HL-60 (cell line): ENCODE results near the gene GPR42.

Experiments
- DNase-seq, 2 experiments: peaks; one replicate each; pipeline ENCODE4 v3.0.0-alpha.2; 2010 to 2020; ENCODE audit warnings: low read depth in 1 of 2, low spot score in 1 of 2
- H3K27ac ChIP-seq: fragments of 250-450 bp; sonication (Bioruptor Pico); replicated peaks from 2 replicates; pipeline ENCODE4 v1.5.1; 2020; ENCODE audit warnings: mild to moderate bottlenecking, moderate library complexity
- H3K27me3 ChIP-seq: fragments of 250-450 bp; sonication (Bioruptor Pico); 2 replicates; pipeline ENCODE4 v1.5.1; 2021; ENCODE audit warnings: mild to moderate bottlenecking, moderate library complexity; ENCODE audit not compliant: insufficient read depth, poor library complexity, severe bottlenecking
- H3K4me3 ChIP-seq: replicated peaks from 2 replicates; pipeline ENCODE4 v1.5.1; 2011; ENCODE audit warnings: mild to moderate bottlenecking, control low read depth, low read length; ENCODE audit not compliant: insufficient read depth
- CTCF ChIP-seq: IDR thresholded peaks from one replicate; pipeline ENCODE4 v1.5.1; 2011; ENCODE audit warnings: low read length, control low read depth, inconsistent platforms; ENCODE audit not compliant: insufficient read depth
- GABPA ChIP-seq: IDR thresholded peaks from 2 replicates; pipeline ENCODE4 v1.6.1; 2012; ENCODE audit warnings: low read depth
- POLR2AphosphoS5 ChIP-seq: IDR thresholded peaks from 2 replicates; pipeline ENCODE4 v1.6.1; 2012; ENCODE audit warnings: low read depth
- REST ChIP-seq: IDR thresholded peaks from 2 replicates; pipeline ENCODE4 v1.6.1; 2012; ENCODE audit warnings: low read depth; ENCODE audit not compliant: insufficient replicate concordance
- SPI1 ChIP-seq: IDR thresholded peaks from 2 replicates; pipeline ENCODE4 v1.6.1; 2012; ENCODE audit warnings: low read depth, mild to moderate bottlenecking, borderline replicate concordance

GPR42 gene

GRCh38 chr19:35392742-35393715 is 22.2 kb downstream of the GPR42 start:
- Histone ChIP-seq H3K4me3 (no peak overlapping the region), H3K27ac (no peak overlapping the region), H3K27me3 (no peaks in the 10 kb centered on the region)
- TF ChIP-seq GABPA (no peak), POLR2AphosphoS5 (no peak), CTCF (no peak), REST (no peak), SPI1 (no peak)
- no peak for DNase-seq

GRCh38 chr19:35395382-35396199 is 24.7 kb downstream of the GPR42 start:
- Histone ChIP-seq H3K4me3 (no peak overlapping the region), H3K27me3 (no peaks in the 10 kb centered on the region), H3K27ac (no peak overlapping the region)
- TF ChIP-seq GABPA (no peak), POLR2AphosphoS5 (no peak), SPI1 (no peak), REST (no peak), CTCF (no peak)
- DNase-seq, result no peak

DNA sequence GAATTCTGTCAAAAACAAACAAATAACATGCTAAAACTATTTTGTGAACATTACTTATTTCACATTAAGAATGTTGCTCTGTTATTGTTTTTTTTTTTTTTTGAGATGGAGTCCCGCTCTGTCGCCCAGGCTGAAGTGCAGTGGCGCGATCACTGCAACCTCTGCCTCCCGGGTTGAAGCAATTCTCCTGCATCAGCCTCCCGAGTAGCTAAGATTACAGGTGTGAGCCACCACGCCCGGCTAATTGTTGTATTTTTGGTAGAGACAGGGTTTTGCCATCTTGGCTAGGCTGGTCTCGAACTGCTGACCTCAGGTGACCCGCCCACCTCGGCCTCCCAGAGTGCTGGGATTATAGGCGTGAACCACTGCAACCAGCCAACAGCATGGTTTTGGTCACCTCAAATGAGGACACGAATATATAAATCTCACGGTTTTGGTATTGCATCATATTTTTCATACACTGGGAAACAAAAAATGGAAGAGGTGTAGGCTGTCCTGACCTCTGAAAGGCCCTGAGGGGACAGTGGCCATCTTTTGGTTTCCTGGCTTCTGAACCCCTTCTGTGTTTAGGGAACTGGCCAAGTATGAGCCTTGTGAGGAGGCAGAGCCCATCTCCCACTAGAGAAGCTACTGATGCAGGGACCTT is 25.5 kb downstream of the GPR42 start:
- no peaks in the 10 kb centered on the region for H3K27me3 ChIP-seq
- H3K4me3 ChIP-seq, result no peak overlapping the region
- H3K27ac ChIP-seq, result no peak overlapping the region
- TF ChIP-seq CTCF, result no peak
- TF ChIP-seq SPI1, result no peak
- no peak for TF ChIP-seq GABPA
- no peak for TF ChIP-seq POLR2AphosphoS5
- TF ChIP-seq REST, result no peak
- no peak for DNase-seq
